Measurements from ENCODE around the gene SOAT2. TPM values are rescaled to one million over a fixed set of nuclear protein-coding genes. Genes with fewer than 3 reads are reported as not detected.

The SOAT2 gene
- total RNA-seq, result not detected in 2 replicates

GRCh38 chr12:53102883-53103807 lies at the start of gene SOAT2:
TSS of gene SOAT2 (plus strand) at chr12:53103486. CDS start at chr12:53103578, 92 bp downstream.

DNA sequence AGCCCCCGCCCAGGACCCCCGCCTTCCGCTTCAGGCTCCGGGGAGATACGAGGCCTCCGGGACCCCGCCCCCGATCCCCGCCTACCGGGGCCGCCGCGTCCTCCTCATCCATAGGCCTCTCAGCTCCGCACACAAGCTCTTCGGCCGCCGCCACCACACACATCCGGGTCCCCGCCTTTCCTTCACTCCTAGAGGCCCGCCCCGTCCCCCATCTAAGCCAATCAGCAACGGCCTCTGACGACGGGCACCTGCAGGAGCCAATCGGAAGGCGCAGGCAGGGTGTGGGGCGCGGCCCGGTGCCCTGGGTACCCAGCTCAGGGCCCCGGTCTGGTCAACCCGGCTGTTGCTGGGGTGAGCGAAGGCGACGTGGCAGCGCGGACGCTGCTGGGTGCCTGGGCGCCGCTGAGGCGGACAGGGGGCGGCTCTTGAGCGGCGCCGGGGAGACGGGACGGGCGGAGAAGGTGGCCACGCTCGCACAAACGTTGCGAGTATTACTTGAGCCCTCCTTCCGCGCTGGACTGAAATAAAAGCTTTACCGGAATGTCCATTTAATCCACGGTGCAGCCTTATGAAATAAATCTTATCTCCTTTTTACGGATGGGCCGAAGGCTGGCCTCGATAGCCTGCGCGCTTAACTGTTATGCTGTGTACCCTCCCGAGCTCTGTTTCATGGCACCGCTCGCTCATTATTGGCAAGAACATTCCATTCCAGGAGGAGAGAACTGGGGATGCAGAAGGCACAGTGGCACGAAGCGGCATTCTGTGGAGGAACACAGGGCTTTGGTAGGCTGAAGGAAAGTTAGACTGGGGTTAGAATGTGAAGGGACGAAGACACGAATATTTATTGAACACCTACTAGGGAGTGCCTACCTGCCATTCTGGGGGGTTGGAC lies 23.8 kb upstream of the SOAT2 start, which contains the start of gene SPRYD3:
Gene SPRYD3 (minus strand): TSS at position 165 of the 892 bp plus-strand sequence. CDS start 57 bp downstream, at position 108.

GRCh38 chr12:53097564-53098353 lies 5.5 kb upstream of the SOAT2 start, which contains the start of gene IGFBP6:
TSS of gene IGFBP6 (plus strand) at chr12:53097667. CDS start at chr12:53097718, 51 bp downstream.

Other genes starting within 250 kb of the SOAT2 start
- gene KRT8, start 198.4 kb upstream of the SOAT2 start, total RNA-seq, result 140 and 289 TPM in 2 replicates
- 256 and 464 TPM in 2 replicates for gene KRT18, start 154.4 kb upstream of the SOAT2 start, total RNA-seq
- gene EIF4B, start 97.0 kb upstream of the SOAT2 start, total RNA-seq, result 1,814 and 2,262 TPM in 2 replicates
- 0.43 and 2.7 TPM in 2 replicates for gene TNS2, start 53.4 kb upstream of the SOAT2 start, total RNA-seq
- gene SPRYD3, start 24.1 kb upstream of the SOAT2 start, total RNA-seq, result 9.0 and 17.1 TPM in 2 replicates
- gene IGFBP6, start 5.8 kb upstream of the SOAT2 start, total RNA-seq, result 37.1 and 76.5 TPM in 2 replicates
- 8.9 and 10.7 TPM in 2 replicates for gene ZNF740, start 77.2 kb downstream of the SOAT2 start, total RNA-seq
- gene CSAD, start 77.4 kb downstream of the SOAT2 start, total RNA-seq, result 1.5 and 3.4 TPM in 2 replicates
- gene ITGB7, start 103.8 kb downstream of the SOAT2 start, total RNA-seq, result 3.4 and 9.4 TPM in 2 replicates
- gene RARG, start 128.7 kb downstream of the SOAT2 start, total RNA-seq, result 35.9 and 65.4 TPM in 2 replicates
- 0.64 and 1.4 TPM in 2 replicates for gene ESPL1, start 164.8 kb downstream of the SOAT2 start, total RNA-seq
- gene PFDN5, start 192.1 kb downstream of the SOAT2 start, total RNA-seq, result 326 and 408 TPM in 2 replicates
- gene MYG1, start 196.2 kb downstream of the SOAT2 start, total RNA-seq, result 34.5 and 43.1 TPM in 2 replicates
- 26.2 and 26.7 TPM in 2 replicates for gene AAAS, start 218.1 kb downstream of the SOAT2 start, total RNA-seq
- not detected in 2 replicates for gene SP7, start 232.9 kb downstream of the SOAT2 start, total RNA-seq

Data from tracheal epithelial cell (primary cell).